ENCODE measurements around the gene CCDC169.
"Not testable (repeated sequence)": the region's sequence is repeated elsewhere in the genome, so short reads cannot be mapped to it uniquely, and the experiment has no call there.

The CCDC169 gene

GRCh38 chr13:36297366-36298338 is at the start of gene CCDC169:
CCDC169 (minus strand) TSS chr13:36297814; CDS start chr13:36297719, 95 bp downstream.
- peak; percentile 9 for DNase-seq

GRCh38 chr13:36346222-36347083 is 48.8 kb upstream of the CCDC169 start, which contains the start of gene SPART:
SPART (minus strand) TSS chr13:36346394; CDS start chr13:36335830, 10,564 bp downstream.
- DNase-seq, result peak; percentile 84

GRCh38 chr13:36345438-36346221 is 48.0 kb upstream of the CCDC169 start:
- no peak for DNase-seq

- DNase-seq, result no peak
Observed at GRCh38 chr13:36344886-36345437, 47.3 kb upstream of the CCDC169 start.

DNA sequence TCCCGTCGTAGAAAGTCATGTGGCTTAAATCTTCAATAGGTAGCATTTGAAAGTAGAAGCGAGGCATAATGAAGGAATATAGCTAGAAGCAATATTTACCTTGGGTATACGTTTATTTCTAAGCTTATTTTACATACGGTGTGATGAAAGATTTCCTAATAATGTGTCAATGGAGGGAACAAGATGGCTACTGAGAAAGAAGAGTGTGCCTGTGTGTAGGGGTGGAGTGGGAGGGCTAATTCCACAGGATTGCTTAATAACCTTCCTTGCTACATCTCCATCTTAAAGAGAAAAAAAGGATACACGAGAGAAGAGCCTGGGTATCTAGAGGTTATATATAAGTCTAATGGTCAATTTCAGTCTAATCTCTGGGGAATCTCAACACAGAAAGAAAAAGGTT is 46.6 kb upstream of the CCDC169 start:
- no peak for DNase-seq

- no peak for DNase-seq
Observed at GRCh38 chr13:36343766-36344165, 46.2 kb upstream of the CCDC169 start.

DNA sequence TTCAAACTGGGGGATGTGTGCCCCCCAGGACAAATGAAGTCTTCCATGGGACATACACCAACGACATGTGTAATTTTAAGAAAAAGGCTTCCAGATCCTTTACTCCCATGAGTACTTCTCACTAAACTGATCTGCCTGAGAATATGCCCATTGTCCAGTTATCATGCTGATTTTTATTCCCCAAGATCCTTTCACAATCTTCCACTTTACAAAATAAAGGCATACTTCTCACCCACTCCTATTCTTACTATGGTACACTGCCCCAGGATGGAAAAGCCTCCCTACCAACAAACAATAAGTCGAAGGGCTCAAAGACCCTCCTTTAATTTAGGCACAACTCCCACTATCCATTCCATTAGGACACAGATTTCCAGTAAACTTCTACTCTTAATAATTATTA is 45.1 kb upstream of the CCDC169 start:
- no peak for DNase-seq

DNA sequence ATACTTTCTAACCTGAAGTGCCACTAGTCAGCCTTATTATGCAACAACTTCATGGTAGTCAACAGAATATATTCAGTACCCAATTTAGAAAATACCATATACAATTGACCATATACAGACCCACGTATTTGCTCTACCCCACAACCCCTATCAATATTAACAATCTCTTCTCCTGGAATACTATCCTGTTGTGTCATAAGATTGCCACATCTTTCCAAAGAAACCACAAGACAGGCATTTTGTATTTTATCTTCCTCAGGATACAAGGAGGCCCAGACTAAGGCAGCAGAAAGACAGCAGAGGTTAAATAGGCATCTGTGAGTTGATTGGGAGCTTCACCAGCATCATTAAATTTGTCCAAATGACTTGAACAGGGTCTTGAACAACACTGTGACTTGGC is 44.1 kb upstream of the CCDC169 start:
- DNase-seq, result no peak

GRCh38 chr13:36339600-36340155 is 42.1 kb upstream of the CCDC169 start:
- DNase-seq, result no peak

- DNase-seq, result no peak
Observed at GRCh38 chr13:36337938-36338641, 40.5 kb upstream of the CCDC169 start.

- no peak for DNase-seq
Observed at GRCh38 chr13:36332986-36333385, 35.4 kb upstream of the CCDC169 start.

- DNase-seq, result not testable (repeated sequence)
Observed at GRCh38 chr13:36332255-36332654, 34.6 kb upstream of the CCDC169 start.

GRCh38 chr13:36331280-36331679 is 33.7 kb upstream of the CCDC169 start:
- no peak for DNase-seq

- no peak for DNase-seq
Observed at GRCh38 chr13:36329361-36329760, 31.7 kb upstream of the CCDC169 start.

DNA sequence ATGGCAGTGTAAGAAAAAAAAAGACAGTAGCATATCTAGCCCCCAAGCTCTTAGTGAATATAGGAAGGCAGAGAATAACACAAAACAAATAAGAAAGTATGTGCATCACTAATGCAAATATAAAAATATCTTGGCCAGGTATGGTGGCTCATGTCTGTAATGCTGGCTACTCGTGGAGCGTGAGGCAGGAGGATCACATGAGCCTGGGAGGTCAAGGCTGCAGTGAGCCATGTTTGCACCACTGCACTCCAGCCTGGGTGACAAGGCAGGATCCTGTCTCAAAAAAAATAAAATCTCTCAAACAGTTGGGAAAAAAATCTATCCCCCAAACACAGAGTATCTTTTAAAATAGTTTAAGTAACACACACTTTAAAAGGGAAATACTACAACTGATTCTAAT is 31.2 kb upstream of the CCDC169 start:
- no peak for DNase-seq

- DNase-seq, result no peak
Observed at GRCh38 chr13:36325912-36326311, 28.3 kb upstream of the CCDC169 start.

GRCh38 chr13:36324881-36325280 is 27.3 kb upstream of the CCDC169 start:
- not testable (repeated sequence) for DNase-seq

DNA sequence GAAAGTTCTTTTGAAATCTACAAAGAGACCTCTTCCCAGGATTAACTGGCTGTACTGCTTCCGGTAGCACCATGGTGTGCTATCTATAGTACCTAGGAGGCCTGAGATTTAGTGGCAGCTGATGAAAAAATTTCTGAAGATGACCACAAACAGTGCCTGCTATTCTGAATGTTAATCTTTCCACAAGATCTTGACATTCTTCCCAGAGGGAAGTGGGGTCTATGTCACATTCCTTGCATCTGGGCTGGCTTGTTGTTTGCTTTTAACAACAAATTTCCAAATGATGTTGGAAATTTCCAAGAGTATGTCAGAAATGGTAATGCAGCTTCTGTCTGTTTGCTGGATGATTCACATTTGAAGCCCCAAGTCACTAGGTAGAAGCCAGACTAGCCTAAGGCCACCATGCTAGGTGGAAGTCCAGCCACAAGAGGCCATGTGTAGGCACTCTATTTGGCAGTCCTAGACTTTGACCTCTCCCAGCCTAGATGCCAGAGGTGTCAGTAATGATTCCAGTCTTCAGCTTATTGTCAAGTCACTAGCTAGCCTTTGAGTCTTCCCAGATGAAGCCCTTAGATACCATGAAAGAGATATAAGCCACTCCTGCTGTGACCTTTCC is 26.4 kb upstream of the CCDC169 start:
- no peak for DNase-seq

GRCh38 chr13:36323408-36323807 is 25.8 kb upstream of the CCDC169 start:
- no peak for DNase-seq

- DNase-seq, result not testable (repeated sequence)
Observed at GRCh38 chr13:36319793-36320192, 22.2 kb upstream of the CCDC169 start.
